ENCODE measurements around the gene LMAN2L.

Gene LMAN2L

GRCh38 chr2:96690306-96691021 lies 49.4 kb downstream of the LMAN2L start:
- H3K4me3 ChIP-seq (ENCODE audit: control insufficient read depth, low read depth, low read length) = no peak overlapping the region
- no peak for TF ChIP-seq CTCF (IDR thresholded peaks at IDR 0.05; ENCODE audit: control insufficient read depth, insufficient read depth, low read depth, low read length, missing control alignments)
- no peak for DNase-seq (ENCODE audit: low read depth)

GRCh38 chr2:96689431-96689991 lies 50.4 kb downstream of the LMAN2L start:
- H3K4me3 ChIP-seq (ENCODE audit: control insufficient read depth, low read depth, low read length) = no peak overlapping the region
- no peak for DNase-seq (ENCODE audit: low read depth)
- no peak for TF ChIP-seq CTCF (IDR thresholded peaks at IDR 0.05; ENCODE audit: control insufficient read depth, insufficient read depth, low read depth, low read length, missing control alignments)

GRCh38 chr2:96688649-96689430 lies 51.0 kb downstream of the LMAN2L start:
- no peak for TF ChIP-seq CTCF (IDR thresholded peaks at IDR 0.05; ENCODE audit: control insufficient read depth, insufficient read depth, low read depth, low read length, missing control alignments)
- no peak for DNase-seq (ENCODE audit: low read depth)

GRCh38 chr2:96687711-96688640 lies 51.9 kb downstream of the LMAN2L start:
- H3K4me3 ChIP-seq (ENCODE audit: control insufficient read depth, low read depth, low read length) = no peak overlapping the region
- no peak for DNase-seq (ENCODE audit: low read depth)
- no peak for TF ChIP-seq CTCF (IDR thresholded peaks at IDR 0.05; ENCODE audit: control insufficient read depth, insufficient read depth, low read depth, low read length, missing control alignments)

More at GRCh38 chr2:96688649-96689430, 51.0 kb downstream of the LMAN2L start:
- H3K4me3 ChIP-seq (ENCODE audit: control insufficient read depth, low read depth, low read length) = no peak overlapping the region

- H3K4me3 ChIP-seq (ENCODE audit: control insufficient read depth, low read depth, low read length) = no peak overlapping the region
- no peak for DNase-seq (ENCODE audit: low read depth)
- TF ChIP-seq CTCF (IDR thresholded peaks at IDR 0.05; ENCODE audit: control insufficient read depth, insufficient read depth, low read depth, low read length, missing control alignments) = no peak
These were observed 52.6 kb downstream of the LMAN2L start for GRCh38 chr2:96687266-96687665.

Data from AG09309 (cell line).